Measurements from ENCODE around the gene ZNF428.

The ZNF428 gene

GRCh38 chr19:43612374-43612773, 7.1 kb downstream of the ZNF428 start:
- Histone ChIP-seq H3K9me3 (ENCODE audit: insufficient read depth, low read length) (no peaks in the 10 kb centered on the region), H3K79me2 (ENCODE audit: insufficient read depth, low read length) (peaks cover 38% of the 10 kb centered on the region), H3K9me2 (replicated peaks; ENCODE audit: insufficient read depth, low read length) (no peaks in the 10 kb centered on the region), H3K27ac (ENCODE audit: low read depth, low read length) (no peak overlapping the region), H3K4me2 (ENCODE audit: low read depth, low read length, poor library complexity, severe bottlenecking) (no peak overlapping the region), H2AFZ (ENCODE audit: low read depth, low read length, severe bottlenecking) (no peak overlapping the region), H4K20me1 (ENCODE audit: low read depth, low read length) (no peaks in the 10 kb centered on the region), H3K9ac (ENCODE audit: low read length) (no peak overlapping the region), H3K36me3 (ENCODE audit: low read length) (no peaks in the 10 kb centered on the region), H3K27me3 (ENCODE audit: low read length) (no peaks in the 10 kb centered on the region), H3F3A (ENCODE audit: insufficient read depth) (no peaks in the 10 kb centered on the region), H3K4me3 (ENCODE audit: insufficient read depth, low read length, poor library complexity, severe bottlenecking) (no peak overlapping the region)
- TF ChIP-seq CTCF (IDR thresholded peaks at IDR 0.05; ENCODE audit: insufficient read depth, low read length, poor library complexity, severe bottlenecking) (no peak), EZH2phosphoT487 (conservative IDR thresholded peaks at IDR 0.05; ENCODE audit: low read length) (no peak)

GRCh38 chr19:43611788-43612187, 7.6 kb downstream of the ZNF428 start, which contains the start of gene SRRM5:
SRRM5 (plus strand) TSS chr19:43612088; CDS start chr19:43612122, 34 bp downstream.
- no peak within 1 kb of the TSS for H3K4me3 ChIP-seq (ENCODE audit: insufficient read depth, low read length, poor library complexity, severe bottlenecking)
- no peak within 1 kb of the TSS for H3K9ac ChIP-seq (ENCODE audit: low read length)
- no peaks in the 10 kb centered on the region for H3K9me3 ChIP-seq (ENCODE audit: insufficient read depth, low read length)
- no peak within 1 kb of the TSS for H3K27ac ChIP-seq (ENCODE audit: low read depth, low read length)
- H3K36me3 ChIP-seq (ENCODE audit: low read length), result no peaks in the 10 kb centered on the region
- H2AFZ ChIP-seq (ENCODE audit: low read depth, low read length, severe bottlenecking), result no peak within 1 kb of the TSS
- no peaks in the 10 kb centered on the region for H4K20me1 ChIP-seq (ENCODE audit: low read depth, low read length)
- peaks cover 32% of the 10 kb centered on the region for H3K79me2 ChIP-seq (ENCODE audit: insufficient read depth, low read length)
- no peaks in the 10 kb centered on the region for H3F3A ChIP-seq (ENCODE audit: insufficient read depth)
- no peak for TF ChIP-seq EZH2phosphoT487 (conservative IDR thresholded peaks at IDR 0.05; ENCODE audit: low read length)
- TF ChIP-seq CTCF (IDR thresholded peaks at IDR 0.05; ENCODE audit: insufficient read depth, low read length, poor library complexity, severe bottlenecking), result no peak
- H3K4me2 ChIP-seq (ENCODE audit: low read depth, low read length, poor library complexity, severe bottlenecking), result no peak within 1 kb of the TSS
- H3K27me3 ChIP-seq (ENCODE audit: low read length), result no peaks in the 10 kb centered on the region
- no peaks in the 10 kb centered on the region for H3K9me2 ChIP-seq (replicated peaks; ENCODE audit: insufficient read depth, low read length)

- H2AFZ ChIP-seq (ENCODE audit: low read depth, low read length, severe bottlenecking), result no peak overlapping the region
- H4K20me1 ChIP-seq (ENCODE audit: low read depth, low read length), result no peaks in the 10 kb centered on the region
- no peak overlapping the region for H3K4me2 ChIP-seq (ENCODE audit: low read depth, low read length, poor library complexity, severe bottlenecking)
- H3K9me3 ChIP-seq (ENCODE audit: insufficient read depth, low read length), result no peaks in the 10 kb centered on the region
- no peaks in the 10 kb centered on the region for H3F3A ChIP-seq (ENCODE audit: insufficient read depth)
- no peaks in the 10 kb centered on the region for H3K36me3 ChIP-seq (ENCODE audit: low read length)
- H3K27ac ChIP-seq (ENCODE audit: low read depth, low read length), result no peak overlapping the region
- peaks cover 20% of the 10 kb centered on the region; the same call in 1 of the 2 replicates for H3K79me2 ChIP-seq (ENCODE audit: insufficient read depth, low read length)
- H3K9ac ChIP-seq (ENCODE audit: low read length), result no peak overlapping the region
- H3K27me3 ChIP-seq (ENCODE audit: low read length), result no peaks in the 10 kb centered on the region
- H3K9me2 ChIP-seq (replicated peaks; ENCODE audit: insufficient read depth, low read length), result no peaks in the 10 kb centered on the region
- TF ChIP-seq EZH2phosphoT487 (conservative IDR thresholded peaks at IDR 0.05; ENCODE audit: low read length), result no peak
- TF ChIP-seq CTCF (IDR thresholded peaks at IDR 0.05; ENCODE audit: insufficient read depth, low read length, poor library complexity, severe bottlenecking), result no peak
- no peak overlapping the region for H3K4me3 ChIP-seq (ENCODE audit: insufficient read depth, low read length, poor library complexity, severe bottlenecking)
Measured at GRCh38 chr19:43610493-43610892, 8.9 kb downstream of the ZNF428 start.
